HG03097 (cell line): ENCODE data around the gene BRMS1L.

Source experiments
- ATAC-seq: cut with Tn5 transposase; IDR thresholded peaks from one replicate; pipeline ENCODE4 v1.9.1; 2021; ENCODE audit not compliant: unreplicated experiment, low FRiP score

The BRMS1L gene

DNA sequence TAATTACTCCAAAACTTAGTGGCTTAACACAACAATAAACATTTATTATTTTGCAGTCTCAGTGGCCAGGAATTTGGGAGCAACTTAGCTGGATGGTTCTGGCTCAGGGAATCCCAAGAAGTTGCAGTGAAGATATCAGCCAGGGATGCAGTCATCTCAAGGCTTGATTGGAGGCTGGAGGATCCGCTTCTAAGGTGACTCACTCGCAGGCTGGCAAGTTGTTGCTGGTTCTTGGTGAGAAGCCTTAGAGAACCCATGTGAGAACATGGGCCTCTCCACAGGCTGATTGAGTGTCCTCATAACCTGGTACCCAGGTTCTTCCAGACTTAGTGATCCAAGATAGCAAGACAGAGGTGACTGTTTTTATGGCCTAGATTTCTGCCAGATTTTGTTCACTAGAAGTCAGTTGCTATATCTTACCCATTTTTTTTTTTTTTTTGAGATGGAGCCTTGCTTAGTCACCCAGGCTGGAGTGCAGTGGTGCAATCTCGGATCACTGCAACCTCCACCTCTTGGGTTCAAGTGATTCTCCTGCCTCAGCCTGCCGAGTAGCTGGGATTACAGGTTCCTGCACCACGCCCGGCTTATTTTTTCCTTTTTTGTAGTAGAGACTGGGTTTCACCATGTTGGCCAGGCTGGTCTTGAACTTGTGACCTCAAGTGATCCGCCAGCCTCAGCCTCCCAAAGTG lies 32.5 kb downstream of the BRMS1L start:
- ATAC-seq: no peak

- no peak for ATAC-seq
Observed at GRCh38 chr14:35861204-35861868, 35.2 kb downstream of the BRMS1L start.

- ATAC-seq: no peak
Observed at GRCh38 chr14:35865611-35866324, 39.6 kb downstream of the BRMS1L start.

DNA sequence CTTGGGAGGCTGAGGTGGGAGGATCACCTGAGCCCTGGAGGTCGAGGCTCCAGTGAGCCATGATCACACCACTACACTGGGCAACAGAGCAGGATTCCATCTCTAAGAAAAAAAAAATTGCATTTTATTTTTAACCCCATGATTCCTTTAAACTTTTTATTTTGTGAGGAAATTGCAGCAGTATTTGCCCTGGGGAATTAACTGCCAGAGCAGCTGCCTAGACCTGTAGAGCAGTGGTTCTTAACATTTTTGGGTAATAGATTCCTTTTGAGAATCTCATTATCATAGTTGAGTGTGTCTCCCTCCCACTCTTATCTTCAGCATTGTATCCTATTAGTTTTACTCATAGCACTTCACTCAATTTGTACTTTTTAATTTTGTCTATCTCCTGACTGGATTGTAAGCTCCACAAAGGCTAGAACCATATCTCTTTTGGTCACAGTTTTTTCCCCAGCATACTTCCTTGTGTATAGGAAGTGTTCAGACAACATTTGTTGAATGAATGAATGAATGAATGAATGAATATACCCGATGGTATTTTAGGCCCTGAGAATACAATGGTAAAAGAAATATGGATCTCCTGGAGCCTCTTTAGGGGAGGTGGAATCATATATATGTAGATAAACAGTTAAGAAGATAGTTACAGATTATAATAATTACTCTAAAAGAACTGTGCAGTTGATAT lies 40.6 kb downstream of the BRMS1L start:
- ATAC-seq: no peak

- no peak for ATAC-seq
Observed at GRCh38 chr14:35867280-35867629, 41.1 kb downstream of the BRMS1L start.

DNA sequence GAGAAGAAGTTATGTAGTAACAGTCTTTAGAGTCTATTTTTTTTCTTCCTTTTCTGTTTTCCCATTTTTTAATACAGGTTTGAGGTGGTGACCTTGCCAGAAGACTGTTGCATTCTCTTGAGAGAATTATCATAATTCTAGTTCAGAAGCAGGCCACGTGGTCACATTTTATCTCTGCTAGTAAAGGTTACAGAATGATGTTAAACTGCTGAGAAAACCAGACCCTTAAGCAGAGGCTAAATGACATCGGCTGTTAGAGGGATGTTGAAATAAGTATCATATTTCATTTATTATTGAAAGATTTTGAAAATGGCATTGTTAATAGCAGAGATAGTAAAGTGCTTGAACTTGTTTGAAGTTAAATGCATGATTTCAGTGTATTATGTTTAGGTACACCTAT lies 49.2 kb downstream of the BRMS1L start:
- ATAC-seq: no peak

- no peak for ATAC-seq
Observed at GRCh38 chr14:35877276-35877675, 51.1 kb downstream of the BRMS1L start.

- ATAC-seq: no peak
Observed at GRCh38 chr14:35878272-35879150, 52.4 kb downstream of the BRMS1L start.

DNA sequence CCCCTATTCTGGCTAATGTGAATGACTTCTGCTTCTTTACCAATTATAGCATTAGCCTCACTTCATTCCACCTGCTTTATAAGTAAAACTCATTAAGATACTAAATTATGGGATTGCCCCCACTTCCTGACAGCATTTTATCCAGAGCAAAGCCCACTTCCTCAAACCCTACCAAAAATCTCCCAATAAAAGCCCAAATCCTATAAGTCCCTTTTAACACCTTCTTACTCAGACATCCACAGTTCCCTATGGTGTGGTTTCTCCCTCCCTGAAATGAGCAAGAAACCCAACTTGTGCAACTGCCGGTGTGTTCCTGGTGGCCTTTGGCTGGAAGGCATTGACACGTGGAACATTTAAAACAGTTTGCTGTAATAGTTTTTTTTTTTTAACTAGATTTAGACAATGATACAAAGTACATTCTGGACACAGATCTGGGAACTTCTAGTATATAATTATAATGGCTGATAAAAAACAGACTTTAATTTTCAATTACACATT lies 53.1 kb downstream of the BRMS1L start:
- ATAC-seq: no peak

GRCh38 chr14:35879654-35880249 lies 53.6 kb downstream of the BRMS1L start:
- ATAC-seq: no peak

- ATAC-seq: no peak
Observed at GRCh38 chr14:35881280-35881679, 55.1 kb downstream of the BRMS1L start.

GRCh38 chr14:35883677-35884293 lies 57.6 kb downstream of the BRMS1L start:
- no peak for ATAC-seq

- ATAC-seq: no peak
Observed at GRCh38 chr14:35890308-35890707, 64.2 kb downstream of the BRMS1L start.

- ATAC-seq: no peak
Observed at GRCh38 chr14:35895256-35895655, 69.1 kb downstream of the BRMS1L start.

- no peak for ATAC-seq
Observed at GRCh38 chr14:35897616-35898111, 71.5 kb downstream of the BRMS1L start.

DNA sequence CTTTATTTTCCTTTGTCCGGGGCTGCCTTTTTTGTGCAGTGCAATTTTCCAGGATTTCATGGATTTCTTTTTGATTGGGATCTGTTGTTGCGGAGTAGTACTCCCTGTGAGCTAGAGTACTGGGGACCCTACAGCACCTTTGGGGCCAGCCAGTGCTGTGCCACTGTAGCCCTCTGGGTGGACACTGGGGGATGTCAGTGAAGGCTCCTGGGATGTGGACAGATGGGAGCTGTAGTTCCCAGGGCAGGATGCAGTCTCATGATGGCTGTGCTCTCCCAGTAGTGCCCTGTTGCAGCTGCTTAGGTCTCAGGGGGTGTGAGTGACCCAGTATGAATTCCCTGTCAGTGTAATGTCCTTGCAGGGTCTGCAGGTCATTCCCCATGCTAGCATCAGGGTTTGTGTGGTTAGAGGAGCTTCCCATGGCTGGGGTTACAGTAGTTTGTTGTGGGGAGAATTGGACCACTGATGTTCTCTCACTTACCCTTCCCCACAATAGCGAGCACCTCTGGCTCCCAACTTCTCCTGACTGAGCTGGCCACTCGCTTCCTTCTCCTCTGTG lies 72.2 kb downstream of the BRMS1L start:
- no peak for ATAC-seq

- ATAC-seq: no peak
Observed at GRCh38 chr14:35900741-35901140, 74.6 kb downstream of the BRMS1L start.

- ATAC-seq: no peak
Observed at GRCh38 chr14:35909665-35910064, 83.5 kb downstream of the BRMS1L start.

DNA sequence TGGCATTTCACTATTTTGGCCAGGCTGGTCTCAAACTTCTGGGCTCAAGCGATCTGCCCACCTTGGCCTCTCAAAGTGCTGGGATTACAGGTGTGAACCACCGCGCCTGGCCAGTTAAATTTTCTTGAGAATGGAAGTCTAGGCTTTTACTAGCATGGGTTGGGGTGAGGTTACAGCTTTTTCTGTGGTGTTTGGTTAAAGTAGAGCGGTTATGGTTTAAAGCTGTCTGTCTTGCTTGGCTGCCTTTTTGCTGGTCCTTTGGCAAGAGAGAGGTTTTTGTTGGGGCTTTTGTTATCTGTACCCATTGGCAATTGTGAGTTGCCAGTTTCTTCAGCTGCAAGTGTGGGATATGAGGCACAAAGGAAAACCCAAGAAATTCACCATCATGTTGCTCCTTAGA lies 84.1 kb downstream of the BRMS1L start:
- ATAC-seq: no peak
